OCI-M2 (cell line): Measurements from ENCODE around the gene WNT2.
"Not testable (repeated sequence)": the region's sequence is repeated elsewhere in the genome, so short reads cannot be mapped to it uniquely, and the experiment has no call there.

ENCODE experiments used
- DNase-seq: peaks from one replicate; lab custom pipeline; 2025; ENCODE audit not compliant: unreplicated experiment; lab: John Stamatoyannopoulos, UW

The WNT2 gene

GRCh38 chr7:117264716-117265115 is 58.1 kb downstream of the WNT2 start:
- DNase-seq = no peak

- DNase-seq = no peak
Observed at GRCh38 chr7:117262546-117262945, 60.3 kb downstream of the WNT2 start.

- no peak for DNase-seq
Observed at GRCh38 chr7:117259615-117260014, 63.2 kb downstream of the WNT2 start.

- DNase-seq = no peak
Observed at GRCh38 chr7:117251687-117252086, 71.2 kb downstream of the WNT2 start.

- DNase-seq = no peak
Observed at GRCh38 chr7:117250801-117251200, 72.1 kb downstream of the WNT2 start.

- no peak for DNase-seq
Observed at GRCh38 chr7:117250245-117250644, 72.6 kb downstream of the WNT2 start.

- DNase-seq = no peak
Observed at GRCh38 chr7:117249696-117250095, 73.2 kb downstream of the WNT2 start.

GRCh38 chr7:117248829-117249228 is 74.0 kb downstream of the WNT2 start:
- DNase-seq = no peak

- no peak for DNase-seq
Observed at GRCh38 chr7:117247809-117248208, 75.0 kb downstream of the WNT2 start.

- DNase-seq = not testable (repeated sequence)
Observed at GRCh38 chr7:117245703-117246102, 77.2 kb downstream of the WNT2 start.

GRCh38 chr7:117243390-117243789 is 79.5 kb downstream of the WNT2 start:
- DNase-seq = no peak

- DNase-seq = no peak
Observed at GRCh38 chr7:117241088-117241487, 81.8 kb downstream of the WNT2 start.

GRCh38 chr7:117238937-117239336 is 83.9 kb downstream of the WNT2 start:
- DNase-seq = no peak

GRCh38 chr7:117238472-117238871 is 84.4 kb downstream of the WNT2 start:
- DNase-seq = no peak

GRCh38 chr7:117237646-117238045 is 85.2 kb downstream of the WNT2 start:
- no peak for DNase-seq

GRCh38 chr7:117231047-117231359 is 91.9 kb downstream of the WNT2 start:
- DNase-seq = no peak

GRCh38 chr7:117230276-117231046 is 92.4 kb downstream of the WNT2 start:
- DNase-seq = no peak

GRCh38 chr7:117229350-117229749 is 93.5 kb downstream of the WNT2 start:
- no peak for DNase-seq

- DNase-seq = no peak
Observed at GRCh38 chr7:117227091-117227490, 95.8 kb downstream of the WNT2 start.

- DNase-seq = no peak
Observed at GRCh38 chr7:117225536-117225935, 97.3 kb downstream of the WNT2 start.
